Right atrium auricular region (tissue), 2 donors: ENCODE data around the gene CNTNAP2. TPM values are rescaled to one million over a fixed set of nuclear protein-coding genes. Genes with fewer than 3 reads are reported as not detected.

Experiments used
- DNase-seq: peaks from one replicate; pipeline ENCODE4 v3.0.0-alpha.2; 2019; ENCODE audit warnings: low spot score
- H3K27ac ChIP-seq, 2 donors: fragments of 200-600 bp; sonication (generic); 1 replicate in 1 of 2; 2 replicates in 1 of 2; pipeline ENCODE4 v1.5.1; 2016 to 2019
- H3K27me3 ChIP-seq, 2 donors: fragments of 200-600 bp; sonication (generic); one replicate each; pipeline versions ENCODE4 v1.5.1 to v1.6.0; 2017 to 2019
- H3K36me3 ChIP-seq: fragments of 200-600 bp; sonication (generic); one replicate; pipeline ENCODE4 v1.5.1; 2016
- H3K4me1 ChIP-seq, 2 donors: fragments of 200-600 bp; sonication (generic); one replicate each; pipeline versions ENCODE4 v1.5.1 to v1.6.0; 2017 to 2019
- H3K4me3 ChIP-seq, 2 donors: fragments of 200-600 bp; sonication (generic); 1 replicate in 1 of 2; 2 replicates in 1 of 2; pipeline ENCODE4 v1.5.1; 2017 to 2019; ENCODE audit warnings: mild to moderate bottlenecking in 1 of 2, moderate library complexity in 1 of 2
- H3K9me3 ChIP-seq, 2 donors: fragments of 200-600 bp; sonication (generic); one replicate each; pipeline ENCODE4 v1.5.1; 2019
- CTCF ChIP-seq, 2 donors: fragments of 200-600 bp; sonication (generic); IDR thresholded peaks; one replicate each; pipeline ENCODE4 v1.5.1; 2019; ENCODE audit warnings: antibody characterized with exemption in 2 of 2
- total RNA-seq, 2 donors: library from RNA; depleted of rRNA; stranded (reverse); fragments of >200 nt; gene quantifications; one replicate each; pipeline ENCODE4 v1.1.0, GENCODE V29; 2016

CNTNAP2 gene
- total RNA-seq, 2 donors from 2014 or later, result 1.1 to 1.7 TPM

- Histone ChIP-seq H3K27ac (no peak overlapping the region), H3K4me1 (no peaks in the 10 kb centered on the region), H3K27me3 (no peaks in the 10 kb centered on the region), H3K9me3 (no peaks in the 10 kb centered on the region), H3K4me3 (no peak overlapping the region), H3K36me3 (no peaks in the 10 kb centered on the region)
- TF ChIP-seq CTCF (IDR thresholded peaks at IDR 0.05), result no peak
- DNase-seq, result no peak
Observed at GRCh38 chr7:146773506-146773905, 656.9 kb downstream of the CNTNAP2 start.

- TF ChIP-seq CTCF (IDR thresholded peaks at IDR 0.05), result no peak
- Histone ChIP-seq H3K4me3 (no peak overlapping the region), H3K9me3 (no peaks in the 10 kb centered on the region), H3K27ac (no peak overlapping the region), H3K27me3 (no peaks in the 10 kb centered on the region), H3K36me3 (no peaks in the 10 kb centered on the region), H3K4me1 (no peaks in the 10 kb centered on the region)
- DNase-seq, result no peak
Observed at GRCh38 chr7:146781352-146782116, 664.9 kb downstream of the CNTNAP2 start.

- H3K27me3 ChIP-seq, result no peaks in the 10 kb centered on the region
- H3K9me3 ChIP-seq, result no peaks in the 10 kb centered on the region
- H3K27ac ChIP-seq, result no peak overlapping the region
- TF ChIP-seq CTCF (IDR thresholded peaks at IDR 0.05), result no peak
- no peaks in the 10 kb centered on the region for H3K4me1 ChIP-seq
- no peaks in the 10 kb centered on the region for H3K36me3 ChIP-seq
- H3K4me3 ChIP-seq, result no peak overlapping the region
- no peak for DNase-seq
Observed at GRCh38 chr7:146787266-146787665, 670.7 kb downstream of the CNTNAP2 start.

- no peaks in the 10 kb centered on the region for H3K9me3 ChIP-seq
- no peak overlapping the region for H3K4me3 ChIP-seq
- TF ChIP-seq CTCF (IDR thresholded peaks at IDR 0.05), result no peak
- H3K36me3 ChIP-seq, result no peaks in the 10 kb centered on the region
- H3K27me3 ChIP-seq, result no peaks in the 10 kb centered on the region
- H3K4me1 ChIP-seq, result no peaks in the 10 kb centered on the region
- no peak for DNase-seq
- H3K27ac ChIP-seq, result no peak overlapping the region
Observed at GRCh38 chr7:146788008-146788407, 671.4 kb downstream of the CNTNAP2 start.

- H3K27me3 ChIP-seq, result no peaks in the 10 kb centered on the region
- no peak for TF ChIP-seq CTCF (IDR thresholded peaks at IDR 0.05)
- DNase-seq, result no peak
- H3K27ac ChIP-seq, result no peak overlapping the region
- H3K9me3 ChIP-seq, result peaks cover 0 to 11% of the 10 kb centered on the region in 2 donors
- no peak overlapping the region for H3K4me3 ChIP-seq
- H3K4me1 ChIP-seq, result no peaks in the 10 kb centered on the region
- no peaks in the 10 kb centered on the region for H3K36me3 ChIP-seq
Observed at GRCh38 chr7:146791344-146792285, 675.0 kb downstream of the CNTNAP2 start.
